ENCODE data around the gene ZSCAN30.

The ZSCAN30 gene

DNA sequence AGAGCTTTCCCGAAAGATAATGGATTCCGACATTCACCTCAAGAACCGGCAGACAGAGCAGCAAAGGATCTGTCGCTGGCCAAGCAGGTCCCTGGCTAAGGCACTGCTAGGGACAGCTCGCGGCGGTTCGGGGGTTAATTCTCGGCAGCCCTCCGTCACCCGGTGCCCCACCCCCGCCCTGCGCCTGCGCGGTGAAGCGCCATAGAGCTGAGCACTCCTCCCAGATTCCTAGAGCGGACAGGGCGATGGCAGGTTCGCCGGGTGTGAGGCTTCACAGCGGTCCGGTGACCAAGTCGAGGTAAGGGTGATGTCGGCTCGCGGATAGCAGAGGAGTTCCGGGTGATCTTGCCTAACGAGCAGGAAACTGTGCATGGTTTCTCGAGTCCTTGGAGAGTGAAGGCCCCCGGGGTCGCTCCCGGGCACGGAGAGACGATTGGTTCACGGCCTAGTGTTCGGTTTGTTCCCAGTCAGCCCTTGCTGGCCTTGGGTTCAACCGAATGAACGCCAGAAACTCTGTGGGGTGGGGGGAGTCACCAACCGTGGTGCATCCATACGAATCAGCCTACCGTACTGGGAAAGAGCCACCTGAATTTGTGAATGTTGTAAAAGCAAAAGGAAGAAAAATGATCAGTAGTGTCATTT is at the start of gene ZSCAN30:
TSS of gene ZSCAN30 (minus strand) at position 136 of the 642 bp plus-strand sequence. CDS start 25,877 bp downstream, outside the sequence.
- peak; percentile 59 for DNase-seq

GRCh38 chr18:35337286-35337685 is 47.3 kb upstream of the ZSCAN30 start:
- DNase-seq, result no peak

DNA sequence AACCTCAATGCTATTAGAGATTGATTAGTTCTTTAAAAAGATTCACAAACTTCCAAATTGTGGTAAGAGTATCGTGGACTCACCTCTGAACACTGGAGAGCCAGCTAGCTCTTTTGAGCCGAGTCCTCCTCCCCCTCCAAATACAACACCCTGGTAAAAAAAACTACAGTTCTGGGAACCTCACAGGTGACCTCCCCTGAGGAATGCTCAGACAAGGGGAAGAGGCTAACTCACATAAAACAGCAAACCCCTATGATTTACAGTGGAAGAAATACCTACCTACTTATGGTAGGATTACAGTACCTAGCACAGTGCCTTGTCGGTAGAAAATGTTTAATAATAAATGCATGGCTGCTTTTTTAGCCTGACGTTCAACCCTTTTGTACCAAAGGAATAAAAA is 45.8 kb upstream of the ZSCAN30 start:
- no peak for DNase-seq

- DNase-seq, result no peak
Observed at GRCh38 chr18:35334821-35335220, 44.8 kb upstream of the ZSCAN30 start.

DNA sequence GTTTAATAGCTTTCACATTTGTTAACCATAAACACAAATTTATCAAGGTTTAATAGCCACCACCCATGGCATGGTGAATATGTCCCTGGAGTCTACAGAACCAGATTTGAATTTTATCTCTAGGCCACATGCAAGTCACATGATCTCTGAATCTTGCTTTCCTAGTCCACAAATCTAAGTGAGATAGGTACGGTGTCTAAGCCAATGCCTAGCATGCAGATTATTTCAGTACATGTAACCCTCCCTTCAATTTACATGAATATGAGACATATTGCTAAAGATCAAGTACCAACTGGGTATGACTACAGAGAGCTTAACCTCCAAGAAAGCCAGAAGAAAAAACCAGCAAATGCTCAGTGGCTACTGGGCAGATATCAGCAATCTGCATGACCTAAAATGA is 44.2 kb upstream of the ZSCAN30 start:
- no peak for DNase-seq

DNA sequence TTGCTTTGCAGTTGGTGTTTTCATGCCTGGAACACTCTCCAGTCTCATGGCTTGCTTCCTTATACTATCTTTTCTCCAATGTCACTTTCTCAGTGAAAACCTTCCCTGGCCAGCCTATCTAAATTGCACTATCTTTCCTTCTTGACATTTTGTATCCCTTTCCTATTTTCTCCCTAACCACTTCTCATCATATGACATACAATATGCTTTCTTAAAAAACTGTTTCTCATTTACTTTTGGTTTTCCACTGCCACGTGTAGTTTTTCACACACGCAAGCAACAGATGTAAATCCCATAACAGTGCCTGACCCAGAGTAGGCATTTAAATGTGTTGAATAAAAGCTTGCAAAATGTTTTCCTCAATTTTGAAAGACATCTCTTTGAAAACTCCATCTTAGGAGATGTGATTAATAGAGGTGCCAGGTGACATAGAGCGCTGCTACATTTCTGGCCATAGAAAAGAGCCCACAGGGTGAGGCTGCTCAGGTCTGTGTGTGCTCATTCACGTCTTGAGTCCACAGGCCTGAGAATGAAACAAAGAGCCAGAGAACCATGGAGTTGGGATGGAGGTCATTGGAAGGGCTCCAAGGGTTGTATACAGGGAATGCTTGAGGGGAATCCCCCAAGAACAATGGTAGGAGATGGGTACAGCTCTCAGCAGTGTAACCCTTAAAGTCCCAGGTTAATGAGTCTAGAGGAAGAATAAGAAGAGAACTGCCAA is 41.5 kb upstream of the ZSCAN30 start:
- no peak for DNase-seq

DNA sequence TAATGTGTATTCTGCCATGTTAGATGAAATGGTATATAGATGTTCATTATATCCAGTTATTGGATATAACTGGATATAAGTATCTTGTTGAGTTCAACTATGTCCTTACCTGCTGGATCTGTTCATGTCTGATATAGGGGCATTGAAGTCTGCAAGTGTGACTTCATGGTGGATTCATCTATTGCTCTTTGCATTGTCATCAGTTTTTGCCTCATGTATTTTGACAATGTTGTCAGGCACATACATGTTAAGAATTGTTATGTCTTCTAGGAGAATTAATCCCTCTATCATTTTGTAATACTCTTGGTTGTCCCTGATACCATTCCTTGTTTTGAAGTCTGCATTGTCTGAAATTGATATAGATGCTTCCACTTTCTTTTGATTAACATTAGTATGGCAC is 38.8 kb upstream of the ZSCAN30 start:
- DNase-seq, result no peak

DNA sequence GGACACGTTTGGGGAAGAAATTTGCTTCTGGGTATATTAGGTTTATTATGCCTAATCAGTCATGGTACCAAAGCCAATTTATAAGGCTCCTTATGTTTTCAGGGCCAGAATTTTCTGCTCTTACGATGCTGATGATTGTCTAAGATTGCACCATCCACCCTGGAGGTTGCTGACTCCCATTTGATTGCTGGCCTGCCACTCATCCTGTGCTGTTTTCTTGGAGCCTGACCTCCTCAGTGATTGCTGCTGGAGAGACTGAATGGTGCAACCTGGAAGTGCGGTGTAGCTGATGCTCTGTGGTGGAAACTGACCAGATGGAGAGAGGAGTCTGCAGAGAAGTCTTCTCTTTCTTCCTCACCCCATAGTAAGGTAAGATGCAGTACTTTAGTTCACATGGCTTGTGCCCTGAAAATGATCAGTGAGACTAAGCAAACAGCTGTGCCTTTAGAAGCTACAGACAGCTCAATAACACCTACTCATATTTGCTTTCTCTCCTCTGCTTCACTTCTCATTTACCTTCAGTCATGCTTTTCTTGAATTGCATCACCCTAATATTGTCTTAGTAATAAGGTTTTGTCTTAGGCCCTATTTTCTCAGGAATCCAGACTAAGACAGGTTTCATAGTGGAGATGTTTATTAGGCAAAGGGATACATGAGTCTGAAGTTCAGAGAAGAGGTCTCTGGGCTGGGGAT is 36.8 kb upstream of the ZSCAN30 start:
- DNase-seq, result no peak

GRCh38 chr18:35324926-35325655 is 35.1 kb upstream of the ZSCAN30 start:
- no peak for DNase-seq

DNA sequence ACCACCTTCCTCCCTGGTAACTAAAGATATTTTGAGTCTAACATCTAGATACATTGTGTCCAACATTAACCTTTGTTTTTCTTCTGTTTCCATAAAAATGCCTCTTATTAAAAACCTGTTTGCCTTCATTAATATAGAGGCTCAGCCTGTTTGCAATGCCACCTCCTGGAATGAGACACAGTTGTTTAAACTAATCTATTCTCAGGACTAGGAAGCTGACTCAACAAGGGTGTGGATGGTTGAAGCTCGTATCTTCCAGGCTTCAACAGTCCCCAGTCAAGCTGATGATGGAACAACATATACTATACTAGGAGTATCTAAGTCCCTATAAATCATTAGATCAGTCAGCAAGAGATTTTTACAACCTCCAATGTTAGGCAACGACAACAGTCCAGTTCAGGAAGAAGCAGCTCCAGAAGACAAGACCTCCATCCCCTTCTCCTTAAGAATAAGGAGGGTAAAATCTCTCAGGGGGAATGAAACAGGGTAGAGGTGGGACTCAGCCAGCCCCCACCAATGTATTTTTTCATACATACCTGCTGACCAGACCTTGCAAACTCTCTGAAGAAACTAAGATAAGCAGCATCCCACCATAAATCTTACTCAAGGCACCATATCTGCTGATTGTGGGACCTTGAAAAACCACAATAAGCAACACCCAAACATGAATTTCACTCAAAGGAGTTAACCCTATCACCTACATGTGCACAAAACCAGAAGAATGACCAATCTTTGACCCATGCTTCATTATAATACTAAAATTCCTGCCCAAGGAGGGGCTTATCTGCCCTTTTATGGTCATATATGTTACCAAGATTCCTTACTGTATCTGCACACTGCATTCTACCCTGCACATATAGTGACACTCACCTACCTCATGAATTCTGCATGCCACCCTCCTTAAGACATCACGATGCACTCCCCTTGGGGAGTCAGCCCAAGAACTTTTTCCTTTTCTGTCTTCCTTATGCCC is 32.7 kb upstream of the ZSCAN30 start:
- no peak for DNase-seq

GRCh38 chr18:35311496-35311895 is 21.5 kb upstream of the ZSCAN30 start:
- DNase-seq, result no peak

- no peak for DNase-seq
Observed at GRCh38 chr18:35306588-35307250, 16.7 kb upstream of the ZSCAN30 start.

DNA sequence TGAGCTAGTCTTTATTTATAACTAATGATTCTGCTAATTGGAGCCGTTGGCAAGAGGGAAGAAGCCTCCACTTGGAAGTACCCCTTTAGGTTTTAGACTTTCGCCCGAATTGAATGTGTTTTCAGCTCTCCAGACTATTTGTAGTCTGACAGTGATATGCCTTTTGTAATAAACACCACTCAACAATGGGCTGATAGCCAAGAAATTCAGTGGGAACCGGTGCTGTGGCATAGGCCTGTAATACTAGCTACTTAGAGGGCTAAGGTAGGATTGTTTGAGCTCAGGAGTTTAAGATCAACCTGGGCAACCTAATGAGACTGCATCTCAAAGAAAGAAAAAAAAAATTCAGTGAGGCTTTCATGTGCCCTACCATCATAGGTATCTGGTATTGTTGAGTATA is 13.6 kb upstream of the ZSCAN30 start:
- no peak for DNase-seq

DNA sequence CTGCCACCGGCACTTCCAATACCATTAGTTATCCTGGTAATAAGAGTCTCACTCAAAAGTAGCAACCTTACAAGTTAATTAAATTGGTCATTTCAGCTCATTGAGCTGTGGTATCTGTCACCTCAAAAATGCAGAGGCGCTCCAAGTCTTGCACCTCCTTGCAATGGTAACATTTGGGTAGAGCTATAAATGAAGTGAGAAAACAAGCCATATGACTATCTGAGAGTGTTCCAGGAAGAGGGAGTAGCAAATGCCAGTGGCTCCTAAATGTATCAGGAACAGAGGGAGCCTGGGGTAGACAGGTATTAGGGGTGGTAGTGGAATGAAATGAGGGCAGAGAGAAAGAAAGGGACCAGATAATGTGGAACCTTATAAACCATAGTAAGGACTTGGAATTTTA is 6.0 kb upstream of the ZSCAN30 start:
- DNase-seq, result no peak

DNA sequence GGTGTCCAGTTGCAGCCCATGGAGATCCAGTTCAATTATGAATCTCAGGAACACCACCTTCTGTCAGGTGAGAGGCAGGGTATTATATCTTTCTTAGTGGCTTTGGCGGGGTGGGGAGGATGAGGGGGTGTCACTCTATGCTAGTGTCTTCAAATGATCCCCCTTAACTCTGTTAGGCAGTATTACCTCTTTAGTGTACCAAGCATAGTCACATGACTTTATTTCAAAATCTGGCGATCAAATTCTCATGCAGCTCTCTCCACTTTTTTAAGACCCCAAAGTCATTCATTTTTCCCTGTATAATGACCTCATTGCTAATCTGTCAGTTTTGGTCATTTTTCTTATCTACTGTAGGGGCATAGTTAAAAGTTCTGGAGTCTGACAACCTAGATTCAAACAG is 1.1 kb upstream of the ZSCAN30 start:
- no peak for DNase-seq

GRCh38 chr18:35289727-35290093 is 319 bp downstream of the ZSCAN30 start:
- no peak for DNase-seq

GRCh38 chr18:35289293-35289692 is 736 bp downstream of the ZSCAN30 start:
- no peak for DNase-seq

- no peak for DNase-seq
Observed at GRCh38 chr18:35284841-35285240, 5.2 kb downstream of the ZSCAN30 start.

- DNase-seq, result no peak
Observed at GRCh38 chr18:35283923-35284794, 5.9 kb downstream of the ZSCAN30 start.

DNA sequence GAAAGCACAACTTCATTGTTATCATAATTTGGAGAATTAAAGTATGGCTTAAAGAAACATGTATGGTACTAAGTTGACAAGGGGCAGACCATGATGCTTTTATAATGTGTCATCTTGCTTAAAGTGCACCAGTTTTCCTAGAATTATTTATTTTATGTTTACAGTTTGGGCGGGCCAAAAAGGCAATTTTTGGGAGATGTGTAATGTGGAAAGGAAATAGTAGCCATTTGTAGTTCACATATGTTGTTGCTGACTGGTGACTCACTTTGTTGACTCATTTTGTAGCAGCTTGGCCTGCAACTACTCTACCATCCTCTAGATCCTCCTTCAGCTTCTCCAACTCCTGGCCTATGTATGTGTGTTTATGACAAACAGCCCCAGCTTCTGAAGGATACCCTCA is 7.7 kb downstream of the ZSCAN30 start:
- no peak for DNase-seq

DNA sequence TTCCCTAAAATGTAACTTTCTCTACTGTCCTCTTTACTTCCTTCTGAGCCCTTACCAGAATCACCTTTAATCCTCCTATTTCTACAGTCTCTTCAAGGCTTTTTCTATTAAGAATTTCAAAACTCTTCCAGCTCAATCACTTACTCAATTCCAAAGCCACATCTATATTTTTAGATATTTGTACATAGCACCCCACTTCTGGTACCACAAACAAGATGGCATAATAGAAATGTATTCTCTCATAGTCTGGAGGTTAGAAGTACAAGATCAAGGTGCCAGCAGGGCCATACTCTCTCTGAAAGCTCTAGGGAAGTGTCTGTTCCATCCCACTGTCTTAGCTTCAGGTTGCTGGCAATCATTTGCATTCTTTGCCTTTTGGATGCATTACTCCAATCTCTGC is 11.1 kb downstream of the ZSCAN30 start:
- DNase-seq, result no peak
